GM19455 (cell line): ENCODE results near the gene ALDH4A1.

Source experiments
- ATAC-seq: cut with Tn5 transposase; IDR thresholded peaks from one replicate; pipeline ENCODE4 v1.9.1; 2021; ENCODE audit not compliant: unreplicated experiment

ALDH4A1 gene

GRCh38 chr1:18939398-18940302, 37.3 kb upstream of the ALDH4A1 start:
- no peak for ATAC-seq

- no peak for ATAC-seq
Observed at GRCh38 chr1:18938707-18939070, 36.3 kb upstream of the ALDH4A1 start.

DNA sequence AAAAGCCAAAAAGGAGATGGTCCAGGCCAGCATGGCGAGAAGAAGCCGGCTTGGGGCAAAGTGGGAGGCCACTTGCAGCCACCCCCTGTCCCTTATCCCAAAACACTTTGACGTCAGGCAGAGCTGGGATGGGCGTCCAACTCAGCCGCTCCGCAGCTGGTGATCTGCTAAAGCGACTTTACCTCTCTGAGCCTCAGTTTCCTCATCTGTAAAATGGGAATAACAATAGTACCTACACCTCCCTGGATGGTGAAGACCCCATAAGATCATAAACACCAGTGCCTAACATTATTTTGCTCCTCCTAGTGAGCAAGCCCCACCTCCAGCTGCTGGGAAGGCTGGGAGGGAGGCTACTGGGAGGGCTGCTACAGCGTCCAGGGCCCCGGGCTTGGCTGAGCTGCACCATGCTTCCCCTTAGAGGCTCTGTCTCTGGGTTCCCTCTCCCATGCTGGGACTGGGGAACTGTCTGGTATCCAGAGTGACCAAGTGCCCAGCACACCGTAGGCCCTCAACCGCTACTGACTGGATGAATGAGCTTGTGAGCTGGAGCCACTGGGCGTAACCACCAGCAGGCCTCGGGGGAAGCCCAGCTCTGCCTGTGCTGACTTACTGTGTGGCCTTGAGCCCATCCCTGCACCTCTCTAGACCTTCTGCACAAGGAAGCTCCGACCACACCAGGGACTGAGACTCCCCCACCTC, 35.8 kb upstream of the ALDH4A1 start:
- ATAC-seq: no peak

GRCh38 chr1:18937539-18937938, 35.2 kb upstream of the ALDH4A1 start:
- ATAC-seq: no peak

GRCh38 chr1:18936814-18937481, 34.6 kb upstream of the ALDH4A1 start:
- no peak for ATAC-seq

DNA sequence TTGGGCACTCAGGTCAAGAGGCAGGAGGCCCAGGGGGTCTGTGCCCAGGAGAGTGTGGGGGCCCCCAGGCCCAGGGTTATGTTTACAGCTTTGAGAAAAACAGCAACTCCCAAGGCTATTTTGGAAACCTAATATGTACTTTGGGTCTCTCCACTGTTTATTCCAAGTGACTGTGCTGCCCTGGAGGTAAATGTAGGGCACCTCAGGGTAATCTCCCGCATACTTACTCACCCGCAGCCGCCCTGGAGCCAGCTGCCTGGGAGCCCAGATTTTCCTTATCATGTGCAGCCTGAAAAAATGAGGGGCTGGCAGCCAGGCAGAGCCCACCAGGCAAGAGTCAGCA, 34.1 kb upstream of the ALDH4A1 start:
- ATAC-seq: no peak

DNA sequence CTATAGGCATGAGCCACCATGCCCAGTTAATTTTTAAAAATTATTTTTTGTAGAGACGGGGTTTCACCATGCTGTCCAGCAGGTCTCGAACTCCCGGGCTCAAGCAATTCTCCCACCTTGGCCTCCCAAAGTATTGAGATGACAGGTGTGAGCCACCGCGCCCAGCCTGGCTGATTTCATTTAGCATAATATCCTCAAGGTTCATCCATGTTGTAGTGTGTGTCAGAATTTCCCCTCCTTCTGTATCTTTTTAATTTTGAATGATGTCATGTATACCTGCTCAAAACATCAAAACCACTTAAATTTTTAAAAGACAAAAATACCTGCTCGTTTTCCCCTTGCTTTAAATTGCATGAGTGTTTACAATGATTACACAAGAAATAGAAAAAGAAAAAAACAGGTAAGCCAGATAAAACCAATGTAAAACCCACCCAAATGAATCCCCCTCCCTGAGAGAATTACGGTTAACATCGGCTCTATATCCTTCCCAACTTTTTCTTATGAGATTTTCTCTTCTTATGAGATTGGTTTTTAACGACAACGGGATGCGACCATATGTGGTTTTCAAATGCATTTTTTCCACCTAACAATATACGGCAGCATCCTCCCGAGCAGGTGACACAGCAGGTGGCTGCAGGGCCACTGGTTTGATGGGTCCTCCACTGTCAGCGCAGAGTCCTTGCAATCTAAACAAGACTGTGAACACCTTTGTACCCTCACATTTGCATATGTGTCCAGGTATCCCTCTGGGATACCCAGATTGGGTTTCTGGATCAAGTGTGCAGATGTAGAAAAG, 32.0 kb upstream of the ALDH4A1 start:
- no peak for ATAC-seq

- no peak for ATAC-seq
Observed at GRCh38 chr1:18932879-18933278, 30.5 kb upstream of the ALDH4A1 start.

GRCh38 chr1:18932387-18932786, 30.0 kb upstream of the ALDH4A1 start:
- no peak for ATAC-seq

DNA sequence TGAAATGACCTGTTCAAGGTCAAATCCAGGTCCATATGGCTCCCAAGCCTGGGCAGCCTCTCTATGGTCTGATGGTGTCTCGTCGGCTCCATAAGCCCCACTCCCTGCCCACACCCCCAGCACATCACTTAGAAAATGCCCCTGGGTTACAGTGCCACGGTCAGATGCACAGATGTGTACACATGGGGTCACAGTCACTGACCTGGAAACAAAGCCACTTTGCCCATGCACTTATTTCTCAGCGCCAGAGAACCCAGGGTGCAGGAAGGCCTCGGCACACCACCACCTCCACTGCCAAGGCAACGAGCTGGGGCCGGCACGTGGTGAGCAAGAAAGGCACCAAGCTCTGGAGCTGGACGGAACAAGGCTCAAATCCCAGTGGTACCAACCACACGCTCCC, 29.4 kb upstream of the ALDH4A1 start:
- ATAC-seq: no peak

- no peak for ATAC-seq
Observed at GRCh38 chr1:18929686-18930085, 27.3 kb upstream of the ALDH4A1 start.

GRCh38 chr1:18928985-18929384, 26.6 kb upstream of the ALDH4A1 start:
- no peak for ATAC-seq

DNA sequence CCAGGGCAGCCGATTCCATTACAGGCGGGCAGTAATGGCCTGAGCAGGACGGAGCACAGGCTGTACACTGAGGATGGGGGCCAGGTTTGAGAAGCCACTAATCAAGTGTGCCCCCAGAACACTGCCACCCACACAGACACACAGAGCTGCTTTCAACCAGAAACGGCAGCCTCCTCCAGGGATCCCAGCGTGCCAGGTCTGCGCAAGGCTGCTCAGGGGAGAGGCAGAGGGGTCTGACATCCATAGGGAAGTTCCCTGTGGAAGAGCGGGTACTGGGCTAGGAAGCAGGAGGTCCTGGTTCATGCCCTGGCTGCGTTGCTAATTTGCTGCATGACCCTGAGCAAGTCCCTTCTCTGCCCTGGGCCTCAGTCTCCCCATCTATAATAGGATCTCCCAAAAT, 26.1 kb upstream of the ALDH4A1 start:
- ATAC-seq: no peak

DNA sequence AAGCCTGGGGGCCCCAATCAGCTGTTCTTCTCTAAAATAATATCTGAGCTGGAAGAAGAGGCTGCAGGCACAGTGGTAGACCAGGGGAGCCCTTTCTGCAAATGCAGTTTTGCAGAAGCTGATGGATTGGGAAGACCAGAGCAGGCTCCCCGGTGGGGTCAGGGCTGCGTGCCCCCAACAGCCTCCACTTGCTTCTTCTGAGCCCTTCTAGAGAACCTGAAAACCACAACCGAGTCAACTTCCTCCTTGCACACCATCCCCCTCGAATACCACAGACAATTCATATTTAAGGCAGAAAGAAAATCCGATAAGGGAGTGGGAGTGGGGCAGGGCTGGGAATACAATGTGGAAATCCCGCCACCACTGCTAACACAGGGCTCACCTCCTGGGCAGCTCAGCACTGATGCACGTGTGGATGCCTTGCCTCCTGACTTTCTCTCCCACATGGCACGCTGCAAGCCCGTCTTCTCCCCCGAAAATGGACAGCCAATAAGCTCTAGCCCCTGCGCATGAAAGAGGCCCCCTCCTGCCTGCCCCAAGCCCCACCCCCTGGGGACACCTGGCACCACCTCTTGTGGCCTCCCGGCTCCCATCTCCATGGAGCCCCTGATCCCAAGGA, 25.4 kb upstream of the ALDH4A1 start:
- no peak for ATAC-seq

- ATAC-seq: no peak
Observed at GRCh38 chr1:18927082-18927653, 24.8 kb upstream of the ALDH4A1 start.

DNA sequence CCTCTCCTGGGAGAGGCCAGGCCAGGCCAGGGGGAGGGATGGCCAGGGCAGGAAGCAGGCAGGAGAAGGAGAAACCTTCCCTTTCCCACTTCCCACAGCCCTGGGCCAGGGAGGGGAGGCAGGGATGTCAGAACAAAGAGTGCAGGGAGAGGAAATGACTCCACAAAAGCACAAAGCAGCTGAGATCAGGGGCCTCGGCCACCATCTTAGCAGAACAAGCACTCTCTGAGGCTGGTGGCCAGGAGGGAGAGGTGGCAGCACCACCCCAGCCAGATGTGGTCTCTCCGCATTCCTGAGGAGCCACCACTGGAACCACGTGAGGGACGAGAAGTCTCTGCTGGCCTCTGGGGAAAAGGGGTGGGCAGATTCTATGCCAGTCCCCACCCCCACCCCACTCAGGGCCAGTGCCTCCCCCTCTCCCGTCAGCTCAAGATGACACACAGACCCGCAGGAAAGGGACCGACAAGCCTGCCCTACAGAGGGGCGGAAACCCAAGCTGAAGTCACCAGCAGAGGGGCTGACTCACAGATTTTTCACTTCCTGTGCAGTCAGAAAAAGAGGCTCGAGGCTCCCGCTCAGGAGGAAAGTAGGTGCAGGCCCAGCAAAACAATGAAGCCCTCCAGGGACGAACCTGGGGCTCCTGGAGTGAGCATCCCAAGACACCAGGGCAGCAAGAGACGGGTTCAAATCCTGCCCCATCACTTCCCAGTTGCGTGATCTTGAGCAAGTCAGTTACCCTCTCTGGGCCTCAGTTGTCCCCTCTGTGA, 24.1 kb upstream of the ALDH4A1 start:
- ATAC-seq: peak; percentile 62

DNA sequence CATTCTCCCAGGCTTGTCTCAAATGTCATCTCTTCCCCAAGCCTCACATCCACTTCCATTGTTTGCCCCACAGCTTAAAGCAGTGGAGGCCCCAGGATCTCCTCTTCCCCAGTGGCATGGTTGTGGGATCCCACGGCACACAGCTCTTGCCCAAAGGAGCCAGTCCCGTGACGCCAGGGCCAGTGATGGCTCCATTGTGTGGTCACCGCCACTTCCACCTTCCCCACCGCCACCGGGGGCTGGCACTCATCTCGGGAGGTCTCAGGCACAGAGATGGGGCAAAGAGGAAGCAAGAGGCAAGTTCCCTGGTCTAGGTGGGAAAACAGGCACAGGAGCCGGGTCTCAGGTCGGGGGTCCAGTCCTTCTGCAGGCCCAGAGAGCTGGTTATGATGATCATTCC, 22.9 kb upstream of the ALDH4A1 start:
- no peak for ATAC-seq

- ATAC-seq: no peak
Observed at GRCh38 chr1:18924221-18924691, 21.9 kb upstream of the ALDH4A1 start.

GRCh38 chr1:18923756-18924211, 21.4 kb upstream of the ALDH4A1 start:
- ATAC-seq: no peak
